Neuron (in vitro differentiated cells): Measurements from ENCODE around the gene MEIS1.
A peak's percentile ranks its signal among the peaks of the same experiment; 100 is the strongest.

ENCODE experiments used
- H2AFZ ChIP-seq: one replicate; pipeline ENCODE4 v1.6.1; 2013; ENCODE audit warnings: low read depth, mild to moderate bottlenecking, inconsistent platforms, low read length, moderate library complexity
- H3K27me3 ChIP-seq: one replicate; pipeline ENCODE4 v1.6.1; 2013; ENCODE audit warnings: low read length; ENCODE audit not compliant: insufficient read depth
- H3K36me3 ChIP-seq: one replicate; pipeline ENCODE4 v1.6.1; 2013; ENCODE audit warnings: low read length; ENCODE audit not compliant: insufficient read depth
- H3K4me1 ChIP-seq: one replicate; pipeline ENCODE4 v1.6.1; 2013; ENCODE audit warnings: low read length; ENCODE audit not compliant: insufficient read depth
- H3K4me3 ChIP-seq: 2 replicates; pipeline ENCODE4 v1.5.1; 2013; ENCODE audit warnings: mild to moderate bottlenecking, low read length, moderate library complexity
- H3K9me3 ChIP-seq: one replicate; pipeline ENCODE4 v1.6.1; 2013; ENCODE audit warnings: low read length

The MEIS1 gene

DNA sequence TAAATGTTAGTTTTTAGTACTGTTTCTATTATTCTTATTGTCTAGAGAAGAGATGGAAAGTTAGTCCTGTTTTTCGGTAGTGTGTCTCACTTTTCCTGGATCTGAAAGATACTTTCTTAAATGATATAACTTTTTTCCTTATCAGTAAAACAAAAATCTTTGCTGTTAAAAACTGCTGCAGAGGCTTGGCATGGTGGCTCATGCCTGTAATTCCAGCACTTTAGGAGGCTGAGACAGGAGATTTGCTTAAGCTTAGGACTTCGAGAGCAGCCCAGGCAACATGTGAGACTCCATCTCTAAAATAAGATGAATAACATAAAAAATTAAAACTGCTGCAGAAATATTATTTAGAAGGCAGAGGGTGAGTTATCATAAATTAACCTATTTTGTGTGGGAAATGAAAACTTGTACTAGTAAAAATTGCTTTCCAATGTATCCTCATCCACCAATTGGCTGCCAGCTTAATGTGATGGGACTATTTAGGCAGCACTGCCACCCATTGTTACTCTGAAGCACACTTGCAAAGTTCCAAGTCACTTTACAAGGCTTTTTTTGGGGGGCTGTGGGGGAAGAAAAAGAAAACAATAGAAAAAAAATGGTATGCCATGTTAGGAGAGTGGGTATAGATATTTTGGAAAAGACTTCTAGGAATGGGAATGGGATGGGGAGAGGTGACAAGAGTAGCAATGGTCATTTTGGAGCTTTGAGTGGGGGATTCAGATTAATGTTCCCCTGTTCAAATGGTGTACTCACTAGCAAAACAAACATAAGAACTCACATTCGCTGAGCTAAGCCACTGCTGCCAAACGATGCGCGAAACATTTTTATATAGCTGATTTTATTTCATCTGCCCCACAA lies 62.7 kb downstream of the MEIS1 start:
- Histone ChIP-seq H3K9me3 (no peaks in the 10 kb centered on the region), H3K36me3 (peaks cover 5% of the 10 kb centered on the region), H3K4me1 (peaks cover 31% of the 10 kb centered on the region), H3K27me3 (no peaks in the 10 kb centered on the region), H2AFZ (no peak overlapping the region), H3K4me3 (no peak overlapping the region)

GRCh38 chr2:66498289-66498975 lies 63.5 kb downstream of the MEIS1 start:
- no peak overlapping the region for H2AFZ ChIP-seq
- peaks cover 7% of the 10 kb centered on the region for H3K36me3 ChIP-seq
- H3K27me3 ChIP-seq = no peaks in the 10 kb centered on the region
- no peaks in the 10 kb centered on the region for H3K9me3 ChIP-seq
- peaks cover 31% of the 10 kb centered on the region for H3K4me1 ChIP-seq
- H3K4me3 ChIP-seq = no peak overlapping the region

DNA sequence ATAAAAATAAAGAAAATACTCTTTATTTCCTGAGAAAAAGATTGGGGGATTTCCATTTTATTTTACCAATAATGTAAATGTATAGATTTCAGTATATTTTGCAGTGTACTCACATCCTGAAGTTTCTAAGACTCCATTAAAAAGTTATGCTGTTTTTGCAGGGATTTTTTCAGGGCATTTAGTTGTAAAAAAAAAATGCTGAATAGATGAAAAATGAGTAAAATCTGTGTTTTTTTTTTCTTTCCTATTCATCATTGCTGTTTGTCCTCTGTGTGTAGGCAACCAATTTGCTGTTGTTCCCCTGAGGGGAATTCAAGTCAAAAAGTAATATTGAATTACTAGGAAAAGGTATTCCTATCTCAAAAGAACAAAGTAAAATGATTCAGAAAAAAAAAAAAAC lies 66.3 kb downstream of the MEIS1 start:
- Histone ChIP-seq H3K27me3 (no peaks in the 10 kb centered on the region), H3K4me1 (peaks cover 38% of the 10 kb centered on the region), H3K36me3 (peaks cover 2% of the 10 kb centered on the region), H3K9me3 (no peaks in the 10 kb centered on the region), H2AFZ (no peak overlapping the region), H3K4me3 (no peak overlapping the region)

- no peaks in the 10 kb centered on the region for H3K9me3 ChIP-seq
- peaks cover 2% of the 10 kb centered on the region for H3K36me3 ChIP-seq
- peaks cover 55% of the 10 kb centered on the region for H3K4me1 ChIP-seq
- no peaks in the 10 kb centered on the region for H3K27me3 ChIP-seq
- no peak overlapping the region for H3K4me3 ChIP-seq
- H2AFZ ChIP-seq = no peak overlapping the region
Measured at GRCh38 chr2:66506265-66506664, 71.3 kb downstream of the MEIS1 start.

DNA sequence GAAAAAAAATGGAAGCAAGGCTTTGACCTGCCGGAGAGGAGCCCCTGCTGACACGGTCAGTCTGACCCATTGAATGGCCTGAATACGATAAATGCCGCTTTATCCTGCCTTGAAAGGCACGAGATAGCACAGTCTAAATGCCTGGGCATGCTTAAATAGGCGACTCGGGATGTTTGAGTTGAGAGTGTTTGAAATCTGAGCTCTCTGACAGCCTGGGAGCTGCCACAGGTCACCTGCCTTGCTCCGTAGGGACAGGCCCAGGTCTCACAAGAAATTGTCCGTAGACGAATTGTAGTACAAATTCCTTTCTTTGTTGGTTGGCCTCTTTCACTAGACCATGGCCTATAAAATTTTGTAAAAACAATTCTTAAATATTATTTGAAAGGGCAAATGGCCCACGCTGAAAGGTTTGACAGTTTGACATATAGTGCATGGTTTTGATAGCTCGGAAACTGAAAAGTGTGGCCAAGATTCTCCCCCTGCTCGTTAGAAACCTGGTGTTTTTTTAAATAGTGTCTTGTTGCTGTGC lies 72.8 kb downstream of the MEIS1 start:
- Histone ChIP-seq H3K4me1 (peaks cover 53% of the 10 kb centered on the region), H3K27me3 (no peaks in the 10 kb centered on the region), H2AFZ (no peak overlapping the region), H3K4me3 (peak overlapping the region; percentile 35), H3K9me3 (no peaks in the 10 kb centered on the region), H3K36me3 (peaks cover 2% of the 10 kb centered on the region)

DNA sequence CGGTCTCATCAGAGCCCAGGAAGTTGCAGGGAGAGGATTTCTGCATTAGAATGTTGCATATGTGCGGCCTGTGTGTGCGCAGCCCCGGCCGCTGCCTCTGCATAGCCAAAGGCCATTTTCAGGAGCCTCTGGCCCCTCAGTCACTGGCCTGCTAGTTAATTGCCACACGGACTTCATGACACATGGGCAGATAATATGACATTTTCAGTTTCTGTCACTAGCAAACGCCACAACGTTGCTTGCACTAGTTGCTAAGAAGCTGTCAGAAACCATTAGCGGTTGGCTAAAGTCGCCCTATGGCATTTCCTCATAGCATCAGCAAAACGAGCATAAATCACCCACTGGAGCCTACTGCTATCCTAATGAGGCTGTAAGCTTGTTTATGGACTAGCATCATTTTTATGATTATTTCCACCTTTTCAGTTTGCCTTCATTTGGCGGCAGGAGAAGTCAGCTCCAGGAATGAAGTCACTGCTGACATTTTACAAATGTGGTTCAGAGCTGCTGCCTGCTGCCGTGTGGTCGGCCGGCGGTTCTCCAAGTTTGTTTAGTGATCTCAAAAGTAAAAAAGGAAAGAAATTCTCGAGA lies 73.7 kb downstream of the MEIS1 start:
- Histone ChIP-seq H3K4me1 (peaks cover 53% of the 10 kb centered on the region), H3K36me3 (no peaks in the 10 kb centered on the region), H3K9me3 (no peaks in the 10 kb centered on the region), H3K27me3 (no peaks in the 10 kb centered on the region), H3K4me3 (peak overlapping the region; percentile 35), H2AFZ (no peak overlapping the region)

DNA sequence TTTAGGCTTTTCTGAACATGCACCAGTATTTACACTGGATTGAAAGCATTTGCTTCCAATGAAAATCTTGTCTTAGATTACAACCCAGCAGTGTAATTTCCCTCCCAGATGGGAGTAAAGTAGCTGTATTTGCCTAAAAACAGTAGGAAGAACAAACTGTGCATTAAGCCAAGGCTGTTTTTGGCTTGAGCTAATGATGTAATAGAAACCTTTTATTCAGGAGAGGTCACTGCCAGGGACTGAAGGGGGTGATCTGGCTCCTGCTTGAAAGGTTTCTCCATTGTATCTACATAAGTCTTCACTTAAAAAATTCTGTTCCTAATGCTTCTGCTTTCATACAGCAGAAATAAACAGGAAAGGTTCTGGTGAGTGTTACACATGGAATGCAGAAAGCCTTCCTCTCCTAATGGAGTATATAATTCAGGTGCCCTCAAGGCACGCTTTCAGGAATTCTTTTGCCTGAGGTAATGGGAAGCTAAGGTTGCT lies 74.4 kb downstream of the MEIS1 start:
- no peaks in the 10 kb centered on the region for H3K36me3 ChIP-seq
- H3K4me1 ChIP-seq = peaks cover 53% of the 10 kb centered on the region
- no peak overlapping the region for H2AFZ ChIP-seq
- H3K4me3 ChIP-seq = no peak overlapping the region
- H3K9me3 ChIP-seq = no peaks in the 10 kb centered on the region
- no peaks in the 10 kb centered on the region for H3K27me3 ChIP-seq

DNA sequence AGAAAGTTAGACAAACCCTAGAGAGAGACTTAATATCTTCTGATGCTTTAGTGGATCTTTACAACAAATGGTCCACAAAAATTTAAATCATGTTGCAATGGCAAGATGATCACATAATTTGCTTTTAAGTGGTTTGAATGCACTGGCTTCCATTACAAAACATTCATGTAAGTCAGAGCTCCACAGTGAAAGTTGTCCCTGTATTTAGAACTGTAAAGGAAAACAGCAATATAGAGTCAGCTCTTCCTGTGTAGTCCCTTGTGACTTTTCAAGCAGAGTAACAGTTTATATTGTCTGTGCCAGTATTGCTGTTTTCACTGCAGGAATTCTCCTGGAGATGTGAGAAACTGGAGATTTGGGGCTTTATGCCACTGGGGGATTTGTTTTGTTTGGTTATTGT lies 77.7 kb downstream of the MEIS1 start:
- no peaks in the 10 kb centered on the region for H3K27me3 ChIP-seq
- no peaks in the 10 kb centered on the region for H3K36me3 ChIP-seq
- no peaks in the 10 kb centered on the region for H3K9me3 ChIP-seq
- H2AFZ ChIP-seq = no peak overlapping the region
- no peak overlapping the region for H3K4me3 ChIP-seq
- H3K4me1 ChIP-seq = peaks cover 33% of the 10 kb centered on the region

DNA sequence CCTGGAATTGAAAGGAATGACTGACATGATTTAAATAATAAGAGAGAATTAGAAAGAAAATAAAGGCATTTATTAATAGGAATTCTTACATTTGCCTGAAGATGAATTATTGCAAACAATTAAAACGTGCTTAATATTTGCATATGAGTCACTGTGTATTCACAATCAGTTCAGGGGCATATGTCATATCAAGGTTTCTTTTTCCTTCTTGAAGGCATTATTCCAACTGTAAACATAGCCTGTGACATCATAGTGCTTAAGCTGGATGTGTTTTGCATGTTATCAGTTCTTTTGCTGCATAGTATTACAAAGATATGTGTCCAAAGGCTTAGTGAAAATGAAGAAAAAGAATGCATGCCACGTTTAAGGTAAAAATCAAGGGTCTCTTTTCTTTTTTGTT lies 80.8 kb downstream of the MEIS1 start:
- no peaks in the 10 kb centered on the region for H3K27me3 ChIP-seq
- no peaks in the 10 kb centered on the region for H3K36me3 ChIP-seq
- H3K9me3 ChIP-seq = no peaks in the 10 kb centered on the region
- H3K4me3 ChIP-seq = no peak overlapping the region
- peaks cover 11% of the 10 kb centered on the region for H3K4me1 ChIP-seq
- no peak overlapping the region for H2AFZ ChIP-seq

GRCh38 chr2:66516499-66516898 lies 81.6 kb downstream of the MEIS1 start:
- Histone ChIP-seq H3K9me3 (no peaks in the 10 kb centered on the region), H3K4me1 (peaks cover 7% of the 10 kb centered on the region), H3K27me3 (no peaks in the 10 kb centered on the region), H3K36me3 (no peaks in the 10 kb centered on the region), H3K4me3 (no peak overlapping the region), H2AFZ (no peak overlapping the region)

DNA sequence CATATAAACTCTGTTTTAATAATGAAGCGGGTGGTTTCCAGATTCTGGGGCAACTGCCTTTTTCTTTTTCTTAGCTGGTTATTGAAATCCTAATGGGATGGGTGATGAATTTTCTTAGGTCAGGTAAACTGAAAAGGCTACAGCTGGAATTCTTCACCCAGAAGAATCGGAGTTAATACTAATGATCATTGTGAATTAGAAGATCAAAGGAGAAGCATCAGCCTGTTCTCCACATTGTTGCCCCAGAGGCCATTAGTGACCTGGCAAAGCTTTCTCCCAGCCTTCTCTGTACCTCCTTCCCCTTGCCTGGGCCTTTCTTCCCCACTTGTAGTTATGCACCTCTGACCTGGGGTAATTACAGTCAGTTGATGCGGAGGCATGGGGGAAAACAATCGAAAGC lies 82.8 kb downstream of the MEIS1 start:
- H3K4me1 ChIP-seq = peaks cover 7% of the 10 kb centered on the region
- no peaks in the 10 kb centered on the region for H3K9me3 ChIP-seq
- no peak overlapping the region for H3K4me3 ChIP-seq
- no peaks in the 10 kb centered on the region for H3K36me3 ChIP-seq
- H2AFZ ChIP-seq = no peak overlapping the region
- H3K27me3 ChIP-seq = no peaks in the 10 kb centered on the region

DNA sequence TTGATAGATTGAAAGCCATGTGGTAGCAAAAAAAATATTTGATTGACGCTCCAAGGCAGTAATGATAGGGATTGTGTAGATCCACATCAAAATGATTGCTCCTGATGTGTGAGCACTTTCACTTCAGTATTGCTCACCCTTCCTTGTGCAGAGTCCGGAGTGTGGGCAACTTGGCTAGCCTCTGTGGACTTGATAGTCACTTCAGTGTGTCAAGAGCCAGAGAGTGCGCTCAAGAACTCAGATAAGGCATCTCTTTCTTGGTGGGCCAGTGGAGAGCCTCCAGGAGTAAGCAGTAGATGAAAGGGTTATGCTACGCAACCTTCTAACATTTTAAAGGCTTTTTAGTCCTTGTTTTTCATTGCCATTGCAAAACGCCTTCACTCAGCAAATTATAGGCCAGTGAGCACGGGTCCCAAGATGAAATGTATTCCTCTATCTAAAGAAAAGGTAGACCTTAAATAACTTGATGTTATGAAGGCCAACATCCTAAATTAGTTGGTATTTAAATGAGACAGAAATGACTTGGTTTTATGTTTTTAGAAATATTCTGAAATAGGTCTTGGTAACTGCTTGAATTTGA lies 84.4 kb downstream of the MEIS1 start:
- Histone ChIP-seq H3K36me3 (no peaks in the 10 kb centered on the region), H2AFZ (no peak overlapping the region), H3K9me3 (no peaks in the 10 kb centered on the region), H3K4me3 (no peak overlapping the region), H3K4me1 (peaks cover 7% of the 10 kb centered on the region), H3K27me3 (no peaks in the 10 kb centered on the region)
